HG03354 (cell line): ENCODE measurements around the gene VPS50.

Source experiments
- ATAC-seq: cut with Tn5 transposase; IDR thresholded peaks from one replicate; pipeline ENCODE4 v1.9.1; 2021; ENCODE audit warnings: mild to moderate bottlenecking; ENCODE audit not compliant: unreplicated experiment, poor library complexity, severe bottlenecking

Gene VPS50

DNA sequence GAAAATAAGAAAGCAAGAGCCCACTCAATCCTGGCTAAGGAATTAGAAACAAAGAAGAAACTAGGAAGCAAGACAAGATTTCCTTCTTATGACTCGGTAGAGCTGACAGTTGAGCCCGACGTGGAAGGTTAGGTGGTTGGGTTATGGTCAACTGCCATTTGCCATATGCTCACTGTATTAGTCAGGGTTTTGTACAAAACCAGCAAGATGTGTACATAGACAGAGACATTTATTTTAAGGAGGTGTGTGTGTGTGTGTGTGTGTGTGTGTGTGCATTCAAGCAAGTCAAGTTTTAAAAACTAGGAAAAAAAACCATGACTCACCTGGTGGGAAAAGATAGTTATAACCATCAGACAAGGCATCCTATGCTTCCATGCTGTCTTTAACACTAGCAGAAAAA is 158.5 kb downstream of the VPS50 start:
- ATAC-seq = no peak

DNA sequence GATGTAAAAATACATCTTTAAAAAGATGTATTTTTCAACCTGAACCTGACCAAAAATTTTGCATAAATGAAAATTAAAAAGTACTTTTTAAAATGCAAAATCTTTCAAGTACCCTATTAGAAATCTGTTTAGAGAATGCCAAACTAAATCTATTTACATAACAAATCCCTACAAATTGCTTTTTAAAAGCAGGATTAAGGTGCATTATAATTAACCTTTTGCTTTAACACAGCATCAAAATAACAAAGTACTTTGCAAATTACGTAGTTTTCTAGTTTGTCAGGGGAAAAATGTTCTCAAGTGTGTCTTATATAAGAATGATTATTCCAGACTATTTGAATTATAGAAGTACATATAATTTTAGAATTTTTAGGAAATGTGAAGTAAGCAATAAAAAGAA is 160.8 kb downstream of the VPS50 start:
- no peak for ATAC-seq

DNA sequence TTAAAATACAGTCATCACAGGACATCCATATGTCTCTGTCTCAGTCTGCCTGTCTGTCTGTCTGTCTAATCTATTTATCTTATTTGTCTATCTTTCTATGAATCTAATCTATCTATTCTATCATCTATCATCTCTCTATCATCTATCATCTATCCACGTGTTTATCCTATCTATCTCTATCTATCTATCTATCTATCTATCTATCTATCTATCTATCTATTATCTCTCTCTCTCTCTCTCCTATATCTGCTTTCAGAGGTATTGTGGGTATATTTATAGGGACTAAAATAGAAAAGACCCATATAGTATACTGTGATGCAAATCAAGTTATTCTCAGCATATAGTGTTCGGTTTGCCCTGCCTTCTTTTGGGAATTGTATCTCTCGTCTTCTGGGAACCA is 167.5 kb downstream of the VPS50 start:
- ATAC-seq = no peak

DNA sequence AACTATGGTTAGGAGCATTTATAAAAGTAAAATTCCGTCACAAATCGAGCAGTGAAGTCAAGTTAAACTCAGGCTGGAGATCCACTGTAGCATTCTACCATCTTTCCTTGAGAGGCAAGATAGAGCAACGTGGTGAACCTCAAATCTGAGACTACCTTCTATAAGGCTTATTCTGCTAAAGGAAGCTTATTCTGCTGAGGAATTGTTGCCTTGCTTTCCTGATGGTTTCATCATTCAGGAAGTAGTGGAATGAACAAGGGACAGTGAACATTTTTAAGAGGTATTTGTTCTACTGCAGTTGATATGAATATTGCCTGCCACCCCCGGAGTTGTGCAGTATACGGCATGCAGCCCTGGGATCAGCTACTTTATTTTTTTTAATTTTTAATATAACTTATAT is 170.8 kb downstream of the VPS50 start:
- ATAC-seq = no peak

DNA sequence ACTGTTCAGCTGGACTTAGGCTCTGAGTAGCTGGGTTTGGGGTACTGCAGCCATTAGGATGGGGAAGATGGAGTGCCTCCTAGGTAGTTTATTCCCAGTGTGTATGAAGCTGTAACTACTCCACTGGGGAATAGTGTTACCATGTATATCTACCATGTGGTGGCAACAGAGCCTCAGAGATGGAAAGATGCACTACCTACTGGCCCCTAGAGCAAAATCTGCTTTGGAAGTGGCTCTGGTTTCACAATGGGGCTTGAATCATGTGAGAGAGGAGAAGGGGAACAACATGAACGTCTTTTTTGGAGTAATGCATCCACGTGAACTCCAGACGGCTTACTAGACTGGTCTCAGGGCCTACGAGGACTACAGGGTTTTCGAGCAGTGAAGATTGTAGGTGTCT is 175.1 kb downstream of the VPS50 start:
- no peak for ATAC-seq

DNA sequence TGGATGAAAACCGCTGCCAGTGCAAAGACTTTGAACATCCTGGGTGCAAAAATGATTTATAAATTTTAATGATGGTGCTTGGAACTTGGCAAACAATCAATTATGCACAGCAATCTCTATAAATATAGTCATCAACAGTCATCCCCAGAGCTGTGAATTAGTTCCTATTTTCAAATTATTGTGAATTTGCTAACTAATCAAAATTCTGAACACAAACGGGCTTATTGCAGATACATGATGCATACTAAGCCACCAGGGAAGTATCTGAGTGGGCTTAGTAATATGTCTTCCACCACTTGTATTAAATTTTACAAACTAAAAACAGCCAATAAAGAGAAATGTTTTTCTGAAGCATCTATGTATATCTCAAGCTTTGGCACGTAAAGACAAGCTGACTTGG is 177.2 kb downstream of the VPS50 start:
- ATAC-seq = no peak
